NCI-H2081 (cell line): Measurements from ENCODE around the gene KPNB1.
"Not testable (repeated sequence)": the region's sequence is repeated elsewhere in the genome, so short reads cannot be mapped to it uniquely, and the experiment has no call there.

ENCODE experiments used
- DNase-seq, 2 experiments: peaks; one replicate each; lab custom pipeline; 2025; lab: John Stamatoyannopoulos, UW

Gene KPNB1

DNA sequence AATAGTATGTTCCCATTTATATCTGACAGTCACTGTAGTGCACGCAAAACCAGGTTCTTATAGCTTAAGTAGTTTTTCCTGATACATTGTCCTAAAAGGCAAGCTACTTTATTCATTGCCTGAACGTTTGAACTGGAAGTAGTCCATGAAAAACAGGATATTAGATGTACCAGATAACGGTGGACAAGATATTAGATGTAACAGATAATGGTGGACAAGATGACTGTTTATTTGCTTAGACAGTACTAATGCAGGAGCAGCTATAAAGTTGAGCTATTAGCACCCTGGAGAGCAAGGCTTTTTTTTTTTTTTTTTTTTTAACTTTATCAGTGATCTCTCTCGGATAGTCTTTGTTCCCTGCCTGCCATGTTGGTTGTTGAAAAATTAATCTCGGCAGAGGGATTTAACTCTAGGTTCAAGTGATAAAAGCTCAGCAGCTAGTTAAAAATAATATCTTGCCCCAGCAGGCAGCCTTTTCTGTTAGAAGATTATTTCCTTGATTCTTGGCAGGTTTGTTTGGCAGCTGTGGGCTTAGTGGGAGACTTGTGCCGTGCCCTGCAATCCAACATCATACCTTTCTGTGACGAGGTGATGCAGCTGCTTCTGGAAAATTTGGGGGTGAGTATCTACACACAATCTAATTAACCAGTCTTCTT is 26.9 kb downstream of the KPNB1 start:
- DNase-seq: no peak

GRCh38 chr17:47678196-47678595 is 28.5 kb downstream of the KPNB1 start:
- DNase-seq: no peak

- DNase-seq: peak in 1 of 2 experiments; percentile 18
Observed at GRCh38 chr17:47682138-47682537, 32.4 kb downstream of the KPNB1 start.

- DNase-seq: not testable (repeated sequence)
Observed at GRCh38 chr17:47682727-47683126, 33.0 kb downstream of the KPNB1 start.

DNA sequence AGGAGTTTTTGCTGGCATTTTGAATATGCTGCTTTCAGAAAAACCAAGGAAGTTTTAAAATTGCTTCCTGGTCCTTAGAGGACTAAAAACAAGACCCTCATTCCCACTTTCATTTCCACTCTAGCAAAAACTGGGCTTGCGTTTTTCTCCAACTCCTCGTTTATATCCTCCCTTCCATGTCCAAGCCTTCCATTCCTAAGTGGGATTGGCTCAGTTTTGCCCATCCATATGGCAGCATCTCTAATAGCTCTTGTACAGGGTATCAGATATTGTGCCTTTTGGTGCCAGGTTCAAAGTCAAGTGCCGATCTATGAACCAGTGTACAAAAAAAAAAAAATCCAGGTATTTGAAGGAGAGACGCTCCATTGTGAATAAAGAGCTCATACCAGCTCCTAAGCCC is 34.3 kb downstream of the KPNB1 start:
- no peak for DNase-seq

DNA sequence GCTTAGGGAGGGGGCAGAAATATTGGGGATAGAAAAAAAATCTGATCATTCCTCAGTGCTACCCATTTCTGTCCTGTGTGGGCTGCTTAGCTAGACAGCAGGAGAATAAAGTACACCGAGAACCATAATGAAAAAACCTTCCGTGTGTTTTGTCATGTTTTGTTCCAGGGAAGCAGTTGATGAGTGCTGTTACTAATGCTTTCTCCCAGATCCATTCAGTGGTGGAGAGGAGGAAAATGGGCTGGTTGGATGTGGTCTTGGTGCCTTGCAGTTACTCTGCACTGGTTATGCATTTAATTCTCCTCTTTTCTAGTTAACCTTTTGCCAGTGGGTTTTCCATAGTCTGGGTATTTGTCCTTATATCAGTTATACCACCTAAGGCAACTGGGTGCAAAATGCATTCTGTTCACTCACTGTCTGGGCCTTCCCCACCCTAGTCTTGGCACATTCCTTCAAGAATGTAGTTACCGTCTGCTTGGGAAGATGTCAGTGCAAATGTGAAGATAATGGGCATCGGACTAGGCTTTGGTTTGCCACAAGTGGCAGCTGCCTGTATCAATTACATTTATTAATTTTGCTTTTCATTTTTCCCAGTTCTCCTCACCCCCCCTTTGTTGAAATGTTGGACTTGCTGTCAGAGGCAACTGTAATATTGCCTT is 34.9 kb downstream of the KPNB1 start:
- DNase-seq: no peak

DNA sequence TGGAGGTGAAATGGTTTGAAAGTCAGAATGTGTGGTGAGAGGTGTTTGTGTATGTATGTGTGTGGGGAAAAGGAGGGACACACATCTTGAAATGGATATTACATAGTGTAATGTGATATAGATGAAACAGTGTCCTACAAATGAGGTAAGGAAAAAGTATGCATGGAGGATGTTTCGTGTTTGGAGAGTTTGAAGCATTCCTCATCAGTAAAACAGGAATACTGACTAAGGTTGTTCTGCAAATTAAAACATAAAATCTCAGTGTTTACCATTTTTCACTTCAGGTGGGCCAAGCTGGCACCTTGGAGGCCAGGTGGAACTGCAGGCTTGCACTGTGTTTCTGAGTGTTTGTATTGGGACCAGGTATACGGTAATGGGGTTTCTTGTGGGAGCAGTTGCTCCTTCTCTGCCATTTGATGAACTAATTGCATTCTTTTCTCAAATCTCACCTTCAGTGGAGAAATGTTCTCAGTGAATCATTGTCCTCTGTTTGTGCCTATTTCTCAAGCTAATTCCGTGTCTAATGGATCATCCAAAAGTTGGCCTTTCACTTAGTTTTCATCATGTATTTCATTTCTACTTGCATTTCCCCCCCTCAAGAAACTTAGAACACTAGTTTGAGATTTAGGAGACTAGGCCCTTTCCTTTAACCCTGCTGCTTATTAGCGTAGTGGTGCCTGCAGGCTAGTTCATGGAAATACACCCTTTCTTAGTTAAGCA is 36.0 kb downstream of the KPNB1 start:
- DNase-seq: no peak

GRCh38 chr17:47686276-47686635 is 36.5 kb downstream of the KPNB1 start:
- no peak for DNase-seq

DNA sequence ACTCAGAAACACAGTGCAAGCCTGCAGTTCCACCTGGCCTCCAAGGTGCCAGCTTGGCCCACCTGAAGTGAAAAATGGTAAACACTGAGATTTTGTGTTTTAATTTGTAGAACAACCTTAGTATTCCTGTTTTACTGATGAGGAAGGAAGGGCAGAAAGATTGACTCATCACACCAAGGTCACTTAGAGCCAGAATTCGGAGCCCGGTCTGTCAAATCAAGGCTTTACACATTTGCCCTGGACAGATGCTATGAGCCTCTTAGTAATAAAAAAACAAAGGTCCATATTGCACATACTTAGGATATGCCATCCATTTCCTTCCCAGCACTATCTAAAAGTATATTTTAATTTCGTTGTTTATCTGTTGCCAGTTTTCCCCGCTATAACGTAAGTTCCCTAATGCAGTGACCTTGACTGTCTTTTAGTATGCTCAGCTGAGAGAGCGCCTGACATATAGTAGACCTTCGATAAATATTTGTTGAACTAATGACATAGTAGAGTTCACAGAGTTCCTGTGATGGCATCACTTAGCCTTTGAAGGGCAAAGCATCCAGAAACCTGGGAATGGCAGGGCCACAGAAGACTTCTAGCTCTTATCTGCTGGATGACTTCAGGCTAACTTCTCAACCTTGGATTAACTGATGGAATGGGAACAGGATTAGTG is 37.1 kb downstream of the KPNB1 start:
- DNase-seq: no peak

GRCh38 chr17:47687328-47687690 is 37.6 kb downstream of the KPNB1 start:
- no peak for DNase-seq

DNA sequence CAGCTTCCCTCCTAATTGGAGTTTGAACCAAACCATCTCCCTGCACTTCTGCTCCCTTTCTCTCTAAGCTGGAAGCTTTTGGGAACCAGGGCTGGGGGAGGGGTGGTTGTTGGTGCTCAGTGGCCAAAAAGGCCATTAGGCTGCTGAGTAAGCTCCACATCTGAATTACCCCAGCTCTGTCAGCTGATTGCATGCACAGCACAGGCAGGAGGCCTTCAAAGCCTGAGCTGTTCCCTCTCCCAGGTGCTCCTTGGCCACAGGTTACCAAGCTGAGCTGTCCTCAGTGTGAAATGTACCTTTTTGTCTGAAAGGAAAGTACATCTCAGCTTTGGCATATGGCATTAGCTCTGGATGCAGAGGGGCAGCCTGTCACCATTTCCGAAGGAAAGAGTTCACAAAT is 38.0 kb downstream of the KPNB1 start:
- DNase-seq: no peak

GRCh38 chr17:47690121-47690520 is 40.4 kb downstream of the KPNB1 start:
- DNase-seq: no peak

DNA sequence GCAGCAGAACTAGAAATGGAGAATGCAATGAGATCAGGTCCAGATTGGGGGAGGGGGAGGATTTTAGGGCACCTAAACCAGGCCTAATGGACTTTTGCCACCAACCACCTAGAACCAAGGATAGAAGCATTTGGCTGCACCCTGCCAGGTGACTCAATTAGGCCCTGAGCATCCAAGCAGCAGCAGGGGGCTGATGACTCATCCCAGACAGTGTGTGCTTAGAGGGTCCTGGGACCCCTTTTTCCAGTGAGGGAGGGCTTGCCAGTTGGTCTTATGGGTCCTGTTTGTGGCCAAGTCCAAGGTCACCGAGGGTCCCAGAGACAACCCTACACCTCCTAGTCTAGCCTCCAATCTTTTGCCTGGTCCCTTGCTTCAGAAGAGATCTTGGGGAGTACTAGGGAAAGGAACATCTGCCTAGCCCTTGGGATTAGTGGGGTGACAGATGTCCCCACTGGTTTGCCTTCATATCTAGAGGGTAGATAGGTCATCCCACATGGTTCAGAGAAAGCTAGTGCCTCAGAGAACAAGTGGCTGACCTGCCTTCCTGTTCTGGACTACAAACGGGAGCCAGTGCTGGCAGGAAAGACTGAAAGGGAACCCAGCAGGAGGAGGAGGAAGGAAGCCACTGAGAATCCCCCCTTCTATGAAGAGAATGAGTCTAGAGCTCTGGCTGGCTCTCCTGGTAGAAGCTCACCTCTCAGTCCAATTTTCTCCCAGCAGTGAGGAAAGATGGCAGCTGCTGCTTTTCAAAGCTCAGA is 42.6 kb downstream of the KPNB1 start:
- no peak for DNase-seq

- no peak for DNase-seq
Observed at GRCh38 chr17:47692895-47693730, 43.4 kb downstream of the KPNB1 start.

DNA sequence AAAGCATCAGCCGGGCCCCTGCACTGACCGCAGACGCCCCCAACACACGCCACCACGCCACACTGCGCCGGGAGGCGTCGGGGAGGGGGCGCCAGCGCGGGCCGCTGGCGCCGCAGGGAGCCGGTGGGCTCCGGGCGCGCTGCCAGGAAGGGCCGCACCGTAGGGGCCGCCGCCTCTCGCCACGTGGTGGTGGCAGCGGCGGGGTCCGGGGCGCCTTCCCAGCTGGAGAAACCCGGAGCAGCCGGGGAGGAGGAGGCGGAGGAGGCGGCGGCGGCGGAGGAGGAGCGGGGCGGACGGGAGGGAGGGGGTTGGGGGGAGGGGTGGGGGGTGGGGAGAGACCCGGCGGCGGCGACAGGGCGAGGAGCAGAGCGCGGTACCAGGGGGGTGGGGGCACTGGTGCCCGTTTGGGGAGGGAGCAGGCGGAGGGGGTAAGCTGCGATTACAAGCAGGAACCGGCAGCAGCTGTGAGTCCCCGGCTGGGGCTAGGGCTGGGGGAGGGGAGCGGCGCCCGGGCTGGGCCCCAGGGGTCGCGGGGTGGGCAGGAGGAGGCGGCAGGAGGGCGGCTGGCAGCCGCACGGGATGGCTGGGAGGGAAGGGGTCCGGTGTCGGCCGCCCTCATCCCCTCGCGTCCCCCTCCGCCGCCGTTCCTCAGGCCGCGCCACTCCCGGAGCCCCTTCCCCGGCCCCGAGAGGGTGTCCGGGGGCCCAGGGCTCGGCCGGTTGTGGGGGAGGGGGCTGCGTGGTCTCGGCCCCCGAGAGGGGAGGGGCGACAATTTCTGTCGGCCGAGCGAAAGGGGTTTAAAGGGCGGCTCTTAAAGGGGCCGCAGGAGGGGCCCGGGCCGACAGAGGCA is 44.2 kb downstream of the KPNB1 start, which contains the start of gene TBKBP1:
TSS of gene TBKBP1 (plus strand) at position 431 of the 850 bp plus-strand sequence. CDS start 1,952 bp downstream, outside the sequence.
- DNase-seq: peak; percentile 49 to 53

- peak in 1 of 2 experiments; percentile 27 for DNase-seq
Observed at GRCh38 chr17:47694581-47695428, 45.1 kb downstream of the KPNB1 start.

DNA sequence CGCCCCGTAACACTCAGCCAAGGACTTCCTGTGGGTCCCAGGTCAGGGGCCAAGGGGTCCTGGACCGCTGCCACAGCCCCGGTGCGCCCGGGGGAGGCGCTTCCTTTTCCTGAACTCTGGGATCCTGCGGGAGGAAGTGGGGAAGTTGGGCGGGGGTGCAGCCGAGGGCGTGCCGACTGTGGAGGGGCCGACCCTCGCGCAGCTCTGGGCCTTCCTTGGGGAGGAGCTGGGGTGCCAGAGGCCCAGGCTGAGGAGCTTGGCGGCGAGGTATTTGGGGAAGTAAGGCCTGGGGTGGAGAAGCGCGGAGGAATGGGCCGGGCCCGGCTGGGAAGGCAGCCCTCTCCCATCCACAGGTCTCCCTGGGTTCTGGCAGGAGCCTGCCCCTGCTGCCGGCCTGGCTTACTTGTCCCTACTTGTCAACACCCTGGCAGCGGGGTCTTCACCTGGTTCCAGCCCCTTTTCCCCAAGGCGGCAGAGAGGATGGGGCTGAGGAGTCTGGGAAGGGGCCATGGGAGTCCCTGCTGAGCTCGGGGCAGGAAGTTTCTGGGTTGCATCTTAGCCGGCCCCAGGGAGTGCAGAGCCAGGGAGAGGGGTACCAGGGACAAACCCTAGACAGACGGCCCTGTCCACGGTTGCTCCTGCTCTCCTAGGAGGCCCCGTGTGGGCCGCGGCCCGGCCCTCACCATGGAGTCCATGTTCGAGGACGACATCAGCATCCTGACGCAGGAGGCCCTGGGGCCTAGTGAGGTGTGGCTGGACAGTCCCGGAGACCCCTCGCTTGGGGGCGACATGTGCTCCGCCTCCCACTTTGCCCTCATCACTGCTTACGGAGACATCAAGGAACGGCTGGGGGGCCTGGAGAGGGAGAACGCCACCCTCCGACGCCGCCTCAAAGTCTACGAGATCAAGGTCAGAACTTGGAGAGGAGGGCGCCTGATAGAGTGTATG is 46.0 kb downstream of the KPNB1 start:
- no peak for DNase-seq
